ENCODE data around the gene CAMK2A. TPM values are rescaled to one million over a fixed set of nuclear protein-coding genes. Genes with fewer than 3 reads are reported as not detected.

Gene CAMK2A
- total RNA-seq, 6 donors from 2014 or later: 0.29 to 2.4 (median 1.8) TPM; not detected in 1

- no peaks in the 10 kb centered on the region for H3K36me3 ChIP-seq
- WGBS, 2 donors: 45 to 64% methylated on average over 1 of the region's 1 CpG
- DNase-seq (no peak), ATAC-seq (ENCODE audit: low FRiP score in 2 of 2) (no peak)
- no peak overlapping the region for H3K27ac ChIP-seq
- H3K4me3 ChIP-seq: no peak overlapping the region
- no peaks in the 10 kb centered on the region for H3K9me3 ChIP-seq
- H3K4me1 ChIP-seq: peaks cover 0 to under 1% (median 0%) of the 10 kb centered on the region in 4 donors
- peaks cover 0 to 7% (median 2%) of the 10 kb centered on the region in 4 donors for H3K27me3 ChIP-seq
- TF ChIP-seq POLR2AphosphoS5 (IDR thresholded peaks at IDR 0.05) (no peak), EP300 (IDR thresholded peaks at IDR 0.05) (no peak), CTCF (IDR thresholded peaks at IDR 0.05) (no peak), POLR2A (IDR thresholded peaks at IDR 0.05) (no peak)
These were observed 117.4 kb downstream of the CAMK2A start for GRCh38 chr5:150172145-150172544.

Other genes with a start within 250 kb of the CAMK2A start
- 100 to 1,000 TPM in 1 of 6 donors, 10 to 100 TPM in 5; 13.9 to 101 (median 57.9) TPM for gene CSF1R, start 203.2 kb downstream of the CAMK2A start, total RNA-seq
- 100 to 1,000 TPM in 2 of 6 donors, 10 to 100 TPM in 4; 26.6 to 155 (median 81.5) TPM for gene PDGFRB, start 133.9 kb downstream of the CAMK2A start, total RNA-seq
- under 1 TPM in 2 of 6 donors, not detected in 4; 0.17 to 0.30 TPM for gene CDX1, start 123.0 kb downstream of the CAMK2A start, total RNA-seq
- under 1 TPM in 1 of 6 donors, not detected in 5; 0.44 TPM for gene SLC6A7, start 99.7 kb downstream of the CAMK2A start, total RNA-seq
- gene ARSI, start 13.1 kb upstream of the CAMK2A start, total RNA-seq: 1 to 10 TPM in 5 of 6 donors, under 1 TPM in 1; 0.78 to 6.3 (median 2.8) TPM
- 10 to 100 TPM; 21.7 to 71.2 (median 30.4) TPM for gene TCOF1, start 67.9 kb upstream of the CAMK2A start, total RNA-seq
- gene CD74, start 123.1 kb upstream of the CAMK2A start, total RNA-seq: 1,000 to 10,000 TPM in 5 of 6 donors, 100 to 1,000 TPM in 1; 957 to 4,783 (median 3,180) TPM
- 1,000 to 10,000 TPM in 5 of 6 donors, 100 to 1,000 TPM in 1; 806 to 1,982 (median 1,727) TPM for gene RPS14, start 160.0 kb upstream of the CAMK2A start, total RNA-seq
- gene NDST1, start 218.4 kb upstream of the CAMK2A start, total RNA-seq: 100 to 1,000 TPM in 5 of 6 donors, 10 to 100 TPM in 1; 81.7 to 265 (median 166) TPM

Measured in upper lobe of left lung (tissue), 6 donors.